ENCODE measurements around the gene POLR2I. TPM values are rescaled to one million over a fixed set of nuclear protein-coding genes. Genes with fewer than 3 reads are reported as not detected.
A peak's percentile ranks its signal among the peaks of the same experiment; 100 is the strongest.

The POLR2I gene
- total RNA-seq, 1 experiment from 2014 or later, result 250 TPM

GRCh38 chr19:36140304-36141038 lies 25.8 kb upstream of the POLR2I start:
- POLR2A ChIA-PET (ENCODE audit: unreplicated experiment), result no interaction called here
- DNase-seq (peak; percentile 64), ATAC-seq (peak; percentile 20)
- H3K27ac ChIP-seq (ENCODE audit: low read length), result peak overlapping the region; percentile 99
- peak overlapping the region; percentile 100 for H3K9ac ChIP-seq (ENCODE audit: low read length)
- no peaks in the 10 kb centered on the region for H3K27me3 ChIP-seq (ENCODE audit: low read length)
- intact Hi-C loops (cut with micrococcal nuclease), result loop anchor here (2.0 kb wide), 1 partner anchor 14 kb away; no protein-coding TSS in a partner anchor
- no peaks in the 10 kb centered on the region for H3K9me2 ChIP-seq (replicated peaks; ENCODE audit: low read length)
- H2AFZ ChIP-seq (ENCODE audit: low read length), result peak overlapping the region; percentile 21; the same call in 1 of the 2 replicates
- H3K4me2 ChIP-seq (ENCODE audit: low read length), result peak overlapping the region; percentile 94
- CTCF ChIA-PET, result no interaction called here
- TF ChIP-seq EZH2phosphoT487 (IDR thresholded peaks at IDR 0.05; ENCODE audit: borderline replicate concordance, low read length), result no peak
- TF ChIP-seq CTCF (conservative IDR thresholded peaks at IDR 0.05; ENCODE audit: low read depth, low read length), result no peak
- no peak for TF ChIP-seq EZH2 (IDR thresholded peaks at IDR 0.05; ENCODE audit: low read length, unreplicated experiment)
- H3F3A ChIP-seq (ENCODE audit: low read length, unreplicated experiment), result no peaks in the 10 kb centered on the region
- H4K20me1 ChIP-seq (ENCODE audit: low read length), result peaks cover 7% of the 10 kb centered on the region; the same call in 1 of the 2 replicates
- TSS peak; percentile 96 for BruUV-seq (replicated peaks)
- H3K79me2 ChIP-seq (ENCODE audit: low read length), result peaks cover 34% of the 10 kb centered on the region
- peaks cover 34% of the 10 kb centered on the region for H3K4me1 ChIP-seq (ENCODE audit: insufficient read depth, low read length)
- H3K9me3 ChIP-seq (ENCODE audit: low read length), result no peaks in the 10 kb centered on the region
- peak overlapping the region; percentile 94 for H3K4me3 ChIP-seq (ENCODE audit: low read length)
- peaks cover 12% of the 10 kb centered on the region for H3K36me3 ChIP-seq (ENCODE audit: low read depth, low read length)

- DNase-seq (peak; percentile 94), ATAC-seq (peak; percentile 61)
- no peaks in the 10 kb centered on the region for H3K9me2 ChIP-seq (replicated peaks; ENCODE audit: low read length)
- H3K9me3 ChIP-seq (ENCODE audit: low read length), result no peaks in the 10 kb centered on the region
- intact Hi-C loops (cut with micrococcal nuclease), result loop anchor here (2.0 kb wide), 1 partner anchor 13 kb away; no protein-coding TSS in a partner anchor
- ChIA-PET POLR2A (ENCODE audit: unreplicated experiment) (interaction anchor here (0.6 to 0.8 kb wide), 2 partner anchors 11 to 12 kb away, joined by 3 to 5 read pairs; no protein-coding TSS in a partner anchor), CTCF (no interaction called here)
- no peaks in the 10 kb centered on the region for H3K27me3 ChIP-seq (ENCODE audit: low read length)
- peak within 1 kb of the TSS; percentile 100 for H3K9ac ChIP-seq (ENCODE audit: low read length)
- no peaks in the 10 kb centered on the region for H3F3A ChIP-seq (ENCODE audit: low read length, unreplicated experiment)
- TF ChIP-seq EZH2 (IDR thresholded peaks at IDR 0.05; ENCODE audit: low read length, unreplicated experiment), result no peak
- TF ChIP-seq CTCF (conservative IDR thresholded peaks at IDR 0.05; ENCODE audit: low read depth, low read length), result no peak; the same call in 1 of the 2 replicates
- no peak for TF ChIP-seq EZH2phosphoT487 (IDR thresholded peaks at IDR 0.05; ENCODE audit: borderline replicate concordance, low read length)
- H4K20me1 ChIP-seq (ENCODE audit: low read length), result peaks cover 7% of the 10 kb centered on the region; the same call in 1 of the 2 replicates
- H3K4me3 ChIP-seq (ENCODE audit: low read length), result peak within 1 kb of the TSS; percentile 94
- peaks cover 34% of the 10 kb centered on the region for H3K79me2 ChIP-seq (ENCODE audit: low read length)
- peak within 1 kb of the TSS; percentile 99 for H3K27ac ChIP-seq (ENCODE audit: low read length)
- peak within 1 kb of the TSS; percentile 94 for H3K4me2 ChIP-seq (ENCODE audit: low read length)
- no TSS peak for BruUV-seq (replicated peaks)
- H3K36me3 ChIP-seq (ENCODE audit: low read depth, low read length), result peaks cover 7% of the 10 kb centered on the region
- peak within 1 kb of the TSS; percentile 92 for H2AFZ ChIP-seq (ENCODE audit: low read length)
- peaks cover 34% of the 10 kb centered on the region for H3K4me1 ChIP-seq (ENCODE audit: insufficient read depth, low read length)
Observed at GRCh38 chr19:36139473-36140303, 25.0 kb upstream of the POLR2I start, which contains the start of gene CAPNS1. Gene CAPNS1 (plus strand): TSS chr19:36140066. CDS start chr19:36141012, 946 bp downstream.

Measured in PC-3 (cell line).